ENCODE results near the gene SLC30A7.
"Not testable (repeated sequence)": the region's sequence is repeated elsewhere in the genome, so short reads cannot be mapped to it uniquely, and the experiment has no call there.

The SLC30A7 gene

DNA sequence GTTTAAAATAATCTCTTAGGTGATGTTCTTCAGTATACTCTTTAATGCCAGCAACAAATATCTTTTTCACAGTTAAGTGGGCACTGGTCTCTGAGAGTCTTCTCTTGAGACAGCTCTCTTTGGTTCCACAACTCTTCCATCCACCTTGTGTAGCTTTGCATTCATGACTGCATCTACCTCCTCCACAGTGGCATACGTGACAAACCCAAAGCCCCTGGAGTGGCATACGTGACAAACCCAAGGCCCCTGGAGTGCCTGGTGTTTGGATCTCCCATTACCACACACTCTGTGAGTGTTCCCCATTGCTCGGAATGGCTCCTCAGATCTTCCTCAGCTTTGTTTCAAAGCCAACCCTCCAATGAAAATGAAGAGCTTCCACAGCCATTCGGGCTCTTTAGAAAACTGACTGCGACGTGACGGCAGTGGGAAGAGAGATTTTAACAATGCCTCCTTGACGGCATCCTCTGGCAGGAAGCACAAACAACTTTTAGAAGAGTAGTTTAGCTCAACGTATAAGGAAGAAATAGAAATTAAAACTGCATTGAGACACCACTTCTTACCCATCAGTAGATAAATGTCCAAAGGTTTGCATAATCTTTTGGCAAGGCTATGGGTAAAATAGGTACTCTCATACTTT is 45.8 kb downstream of the SLC30A7 start:
- Histone ChIP-seq H3K36me3 (ENCODE audit: insufficient read depth) (no peaks in the 10 kb centered on the region), H3K4me2 (no peak overlapping the region), H4K20me1 (ENCODE audit: insufficient read depth) (no peaks in the 10 kb centered on the region), H3K27me3 (ENCODE audit: insufficient read depth, low read depth) (no peaks in the 10 kb centered on the region), H3K79me2 (ENCODE audit: insufficient read depth, low read depth) (no peaks in the 10 kb centered on the region), H3K9ac (no peak overlapping the region), H3K27ac (no peak overlapping the region), H2AFZ (ENCODE audit: low read depth) (no peak overlapping the region), H3K4me1 (ENCODE audit: low read depth, poor library complexity, severe bottlenecking) (no peaks in the 10 kb centered on the region), H3K4me3 (IDR thresholded peaks at IDR 0.05; ENCODE audit: insufficient read depth, low read depth, low read length) (no peak overlapping the region)
- TF ChIP-seq, protein P1, sequence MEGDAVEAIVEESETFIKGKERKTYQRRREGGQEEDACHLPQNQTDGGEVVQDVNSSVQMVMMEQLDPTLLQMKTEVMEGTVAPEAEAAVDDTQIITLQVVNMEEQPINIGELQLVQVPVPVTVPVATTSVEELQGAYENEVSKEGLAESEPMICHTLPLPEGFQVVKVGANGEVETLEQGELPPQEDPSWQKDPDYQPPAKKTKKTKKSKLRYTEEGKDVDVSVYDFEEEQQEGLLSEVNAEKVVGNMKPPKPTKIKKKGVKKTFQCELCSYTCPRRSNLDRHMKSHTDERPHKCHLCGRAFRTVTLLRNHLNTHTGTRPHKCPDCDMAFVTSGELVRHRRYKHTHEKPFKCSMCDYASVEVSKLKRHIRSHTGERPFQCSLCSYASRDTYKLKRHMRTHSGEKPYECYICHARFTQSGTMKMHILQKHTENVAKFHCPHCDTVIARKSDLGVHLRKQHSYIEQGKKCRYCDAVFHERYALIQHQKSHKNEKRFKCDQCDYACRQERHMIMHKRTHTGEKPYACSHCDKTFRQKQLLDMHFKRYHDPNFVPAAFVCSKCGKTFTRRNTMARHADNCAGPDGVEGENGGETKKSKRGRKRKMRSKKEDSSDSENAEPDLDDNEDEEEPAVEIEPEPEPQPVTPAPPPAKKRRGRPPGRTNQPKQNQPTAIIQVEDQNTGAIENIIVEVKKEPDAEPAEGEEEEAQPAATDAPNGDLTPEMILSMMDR (conservative IDR thresholded peaks at IDR 0.05; ENCODE audit: low read depth, low read length): no peak

- no peak overlapping the region for H2AFZ ChIP-seq (ENCODE audit: low read depth)
- H3K4me3 ChIP-seq (IDR thresholded peaks at IDR 0.05; ENCODE audit: insufficient read depth, low read depth, low read length): no peak overlapping the region
These were observed 46.6 kb downstream of the SLC30A7 start for GRCh38 chr1:100942304-100943046.

DNA sequence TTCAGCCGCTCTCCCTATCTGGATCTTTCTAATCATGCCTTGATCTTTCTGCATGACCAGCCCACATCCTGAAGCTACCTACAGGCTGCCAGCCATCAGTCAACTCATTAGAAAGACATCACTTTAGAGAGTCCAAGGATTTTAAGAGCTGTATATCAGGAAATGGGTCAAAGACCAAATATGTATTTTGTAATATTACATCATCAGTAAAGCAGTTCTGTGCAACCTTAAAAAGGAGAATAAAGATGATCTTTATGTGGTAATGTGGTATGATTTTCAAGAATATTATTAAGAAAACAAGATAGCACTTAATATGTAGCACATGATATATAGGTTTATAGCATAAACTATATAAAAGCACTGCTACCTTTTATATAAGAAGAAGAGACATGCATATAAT is 47.6 kb downstream of the SLC30A7 start:
- no peaks in the 10 kb centered on the region for H4K20me1 ChIP-seq (ENCODE audit: insufficient read depth)
- no peaks in the 10 kb centered on the region for H3K27me3 ChIP-seq (ENCODE audit: insufficient read depth, low read depth)
- H3K27ac ChIP-seq: no peak overlapping the region
- no peak overlapping the region for H2AFZ ChIP-seq (ENCODE audit: low read depth)
- H3K4me2 ChIP-seq: no peak overlapping the region
- H3K4me3 ChIP-seq (IDR thresholded peaks at IDR 0.05; ENCODE audit: insufficient read depth, low read depth, low read length): no peak overlapping the region
- H3K4me1 ChIP-seq (ENCODE audit: low read depth, poor library complexity, severe bottlenecking): peaks cover under 1% of the 10 kb centered on the region
- no peaks in the 10 kb centered on the region for H3K36me3 ChIP-seq (ENCODE audit: insufficient read depth)
- no peak overlapping the region for H3K9ac ChIP-seq
- TF ChIP-seq, protein P1 (conservative IDR thresholded peaks at IDR 0.05; ENCODE audit: low read depth, low read length): no peak
- no peaks in the 10 kb centered on the region for H3K79me2 ChIP-seq (ENCODE audit: insufficient read depth, low read depth)

More at GRCh38 chr1:100942304-100943046, 46.6 kb downstream of the SLC30A7 start:
- Histone ChIP-seq H3K36me3 (ENCODE audit: insufficient read depth) (no peaks in the 10 kb centered on the region), H3K4me1 (ENCODE audit: low read depth, poor library complexity, severe bottlenecking) (no peaks in the 10 kb centered on the region), H3K4me2 (no peak overlapping the region), H3K27ac (no peak overlapping the region), H3K79me2 (ENCODE audit: insufficient read depth, low read depth) (no peaks in the 10 kb centered on the region), H4K20me1 (ENCODE audit: insufficient read depth) (no peaks in the 10 kb centered on the region), H3K27me3 (ENCODE audit: insufficient read depth, low read depth) (no peaks in the 10 kb centered on the region), H3K9ac (no peak overlapping the region)
- TF ChIP-seq, protein P1 (conservative IDR thresholded peaks at IDR 0.05; ENCODE audit: low read depth, low read length): no peak

DNA sequence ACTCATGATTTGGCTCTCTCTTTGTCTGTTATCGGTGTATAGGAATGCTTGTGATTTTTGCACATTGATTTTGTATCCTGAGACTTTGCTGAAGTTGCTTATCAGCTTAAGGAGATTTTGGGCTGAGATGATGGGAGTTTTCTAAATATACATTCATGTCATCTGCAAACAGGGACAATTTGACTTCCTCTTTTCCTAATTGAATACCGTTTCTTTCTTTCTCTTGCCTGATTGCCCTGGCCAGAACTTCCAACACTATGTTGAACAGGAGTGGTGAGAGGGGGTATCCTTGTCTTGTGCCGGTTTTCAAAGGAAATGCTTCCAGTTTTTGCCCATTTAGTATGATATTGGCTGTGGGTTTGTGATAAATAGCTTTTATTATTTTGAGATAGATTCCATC is 50.2 kb downstream of the SLC30A7 start:
- H2AFZ ChIP-seq (ENCODE audit: low read depth); H3K27ac ChIP-seq: not testable (repeated sequence)

GRCh38 chr1:100947816-100948215 is 51.9 kb downstream of the SLC30A7 start:
- H3K27ac ChIP-seq; H3K9ac ChIP-seq; H3K79me2 ChIP-seq (ENCODE audit: insufficient read depth, low read depth); H3K27me3 ChIP-seq (ENCODE audit: insufficient read depth, low read depth); H3K4me3 ChIP-seq (IDR thresholded peaks at IDR 0.05; ENCODE audit: insufficient read depth, low read depth, low read length); H3K4me2 ChIP-seq; H4K20me1 ChIP-seq (ENCODE audit: insufficient read depth); H3K36me3 ChIP-seq (ENCODE audit: insufficient read depth); H2AFZ ChIP-seq (ENCODE audit: low read depth): not testable (repeated sequence)
- H3K4me1 ChIP-seq (ENCODE audit: low read depth, poor library complexity, severe bottlenecking): peaks cover 14% of the 10 kb centered on the region

More for the DNA sequence above, 50.2 kb downstream of the SLC30A7 start:
- not testable (repeated sequence) for H3K36me3 ChIP-seq (ENCODE audit: insufficient read depth); H3K27me3 ChIP-seq (ENCODE audit: insufficient read depth, low read depth); H3K9ac ChIP-seq; H3K79me2 ChIP-seq (ENCODE audit: insufficient read depth, low read depth); H3K4me3 ChIP-seq (IDR thresholded peaks at IDR 0.05; ENCODE audit: insufficient read depth, low read depth, low read length); H3K4me2 ChIP-seq; H4K20me1 ChIP-seq (ENCODE audit: insufficient read depth)
- peaks cover 14% of the 10 kb centered on the region for H3K4me1 ChIP-seq (ENCODE audit: low read depth, poor library complexity, severe bottlenecking)

GRCh38 chr1:100948721-100949405 is 53.0 kb downstream of the SLC30A7 start:
- H3K4me3 ChIP-seq (IDR thresholded peaks at IDR 0.05; ENCODE audit: insufficient read depth, low read depth, low read length); H3K36me3 ChIP-seq (ENCODE audit: insufficient read depth); H3K27ac ChIP-seq; H3K9ac ChIP-seq; H3K79me2 ChIP-seq (ENCODE audit: insufficient read depth, low read depth); H3K27me3 ChIP-seq (ENCODE audit: insufficient read depth, low read depth); H2AFZ ChIP-seq (ENCODE audit: low read depth); H4K20me1 ChIP-seq (ENCODE audit: insufficient read depth): not testable (repeated sequence)
- Histone ChIP-seq H3K4me1 (ENCODE audit: low read depth, poor library complexity, severe bottlenecking) (peaks cover 14% of the 10 kb centered on the region), H3K4me2 (peak overlapping the region; percentile 39; the same call in 1 of the 2 replicates)

DNA sequence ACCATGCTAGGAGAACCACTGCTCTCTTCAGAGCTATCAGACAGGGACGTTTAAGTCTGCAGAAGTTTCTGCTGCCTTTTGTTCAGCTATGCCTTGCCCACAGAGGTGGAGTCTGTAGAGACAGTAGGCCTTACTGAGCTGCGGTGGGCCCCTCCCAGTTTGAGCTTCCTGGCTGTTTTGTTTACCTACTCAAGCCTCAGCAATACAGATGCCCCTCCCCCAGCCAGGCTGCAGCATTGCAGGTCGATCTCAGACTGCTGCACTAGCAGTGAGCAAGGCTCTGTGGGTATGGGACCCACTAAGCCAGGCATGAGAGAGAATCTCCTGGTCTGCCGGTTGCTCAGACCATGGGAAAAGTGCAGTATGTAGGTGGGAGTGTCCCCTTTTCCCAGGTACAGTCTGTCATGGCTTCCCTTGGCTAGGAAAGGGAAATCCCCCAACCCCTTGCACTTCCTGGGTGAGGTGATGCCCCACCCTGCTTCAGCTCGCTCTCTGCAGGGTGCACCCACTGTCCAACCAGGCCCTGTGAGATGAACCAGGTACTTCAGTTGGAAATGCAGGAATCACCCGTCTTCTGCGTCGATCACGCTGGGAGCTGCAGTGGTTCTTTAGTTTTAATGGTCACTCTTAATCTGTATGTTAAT is 53.7 kb downstream of the SLC30A7 start:
- not testable (repeated sequence) for H3K9ac ChIP-seq; H3K27ac ChIP-seq; H4K20me1 ChIP-seq (ENCODE audit: insufficient read depth); H3K36me3 ChIP-seq (ENCODE audit: insufficient read depth); H2AFZ ChIP-seq (ENCODE audit: low read depth); H3K27me3 ChIP-seq (ENCODE audit: insufficient read depth, low read depth); H3K4me3 ChIP-seq (IDR thresholded peaks at IDR 0.05; ENCODE audit: insufficient read depth, low read depth, low read length); H3K79me2 ChIP-seq (ENCODE audit: insufficient read depth, low read depth)
- H3K4me1 ChIP-seq (ENCODE audit: low read depth, poor library complexity, severe bottlenecking): peaks cover 14% of the 10 kb centered on the region
- peak overlapping the region; percentile 39; the same call in 1 of the 2 replicates for H3K4me2 ChIP-seq

All from KMS-11 (cell line).